IMR-90 (cell line): ENCODE data around the gene FCHO1. TPM values are rescaled to one million over a fixed set of nuclear protein-coding genes. Genes with fewer than 3 reads are reported as not detected.
A peak's percentile ranks its signal among the peaks of the same experiment; 100 is the strongest.

Source experiments
- ATAC-seq: fragments of 200-7000 bp; cut with Tn5 transposase; 2 replicates; pipeline ENCODE4 v1.9.1; 2020; ENCODE audit warnings: low read depth, mild to moderate bottlenecking, moderate library complexity
- BruUV-seq: library from RNA; stranded (reverse); fragments of 400-500 nt; replicated peaks from 2 replicates; lab custom pipeline; 2021; lab: Mats Ljungman, UMichigan
- CTCF ChIA-PET: fragments of 300-600 bp; formaldehyde crosslinking; extraction: SDS; loops from one replicate; lab custom pipeline; 2021; ENCODE audit warnings: antibody characterized with exemption; lab: Yijun Ruan, JAX
- POLR2A ChIA-PET: fragments of 300-600 bp; sonication (Branson Sonifier 250); formaldehyde crosslinking; loops from one replicate; lab custom pipeline; 2022; ENCODE audit warnings: antibody characterized with exemption; ENCODE audit not compliant: unreplicated experiment; lab: Charles Lee
- DNase-seq: peaks from one replicate; pipeline ENCODE4 v3.0.0; 2013
- H2AFZ ChIP-seq: replicated peaks from 2 replicates; pipeline ENCODE3; 2013; ENCODE audit warnings: low read length, mild to moderate bottlenecking; ENCODE audit not compliant: poor library complexity
- H2AK5ac ChIP-seq: 2 replicates; pipeline ENCODE4 v1.6.1; 2013; ENCODE audit warnings: low read depth, low read length, inconsistent platforms
- H2AK9ac ChIP-seq: replicated peaks from 2 replicates; pipeline ENCODE3; 2013; ENCODE audit warnings: mild to moderate bottlenecking, low read depth, low read length, moderate library complexity; ENCODE audit not compliant: poor library complexity
- H2BK120ac ChIP-seq: 2 replicates; pipeline ENCODE4 v1.6.1; 2013; ENCODE audit warnings: low read depth, low read length, inconsistent platforms
- H2BK15ac ChIP-seq: 3 replicates; pipeline ENCODE4 v1.6.1; 2013; ENCODE audit warnings: low read depth, low read length, inconsistent platforms
- H2BK20ac ChIP-seq: 2 replicates; pipeline ENCODE4 v1.6.1; 2013; ENCODE audit warnings: low read depth, mild to moderate bottlenecking, inconsistent platforms, low read length, moderate library complexity
- H2BK5ac ChIP-seq: 2 replicates; pipeline ENCODE4 v1.6.1; 2013; ENCODE audit warnings: mild to moderate bottlenecking, low read depth, low read length, inconsistent platforms; ENCODE audit not compliant: poor library complexity, severe bottlenecking
- H3K14ac ChIP-seq: replicated peaks from 2 replicates; pipeline ENCODE4 v1.6.1; 2013; ENCODE audit warnings: low read depth, low read length, inconsistent platforms
- H3K18ac ChIP-seq: 2 replicates; pipeline ENCODE4 v1.6.1; 2013; ENCODE audit warnings: low read depth, low read length, control low read depth
- H3K23ac ChIP-seq: 2 replicates; pipeline ENCODE4 v1.6.1; 2013; ENCODE audit warnings: low read depth, low read length, inconsistent platforms
- H3K27ac ChIP-seq: 2 replicates; pipeline ENCODE4 v1.5.1; 2013; ENCODE audit warnings: mild to moderate bottlenecking, control low read depth, low read length; ENCODE audit not compliant: insufficient read depth
- H3K27me3 ChIP-seq: 2 replicates; pipeline ENCODE4 v1.6.1; 2013; ENCODE audit warnings: low read length; ENCODE audit not compliant: control insufficient read depth, insufficient read depth
- H3K36me3 ChIP-seq: 2 replicates; pipeline ENCODE4 v1.6.1; 2013; ENCODE audit warnings: low read length, mixed read lengths; ENCODE audit not compliant: control insufficient read depth, insufficient read depth
- H3K4ac ChIP-seq: 2 replicates; pipeline ENCODE4 v1.6.1; 2013; ENCODE audit warnings: low read depth, low read length, inconsistent platforms
- H3K4me1 ChIP-seq: 2 replicates; pipeline ENCODE4 v1.6.1; 2013; ENCODE audit warnings: low read length, mixed read lengths; ENCODE audit not compliant: control insufficient read depth, insufficient read depth
- H3K4me2 ChIP-seq: 2 replicates; pipeline ENCODE4 v1.6.1; 2013; ENCODE audit warnings: low read depth, mild to moderate bottlenecking, control low read depth, low read length, moderate library complexity
- H3K4me3 ChIP-seq: 2 replicates; pipeline ENCODE4 v1.5.1; 2013; ENCODE audit warnings: low read depth, mild to moderate bottlenecking, control low read depth, low read length, moderate library complexity; ENCODE audit not compliant: insufficient read depth
- H3K56ac ChIP-seq: 2 replicates; pipeline ENCODE4 v1.6.1; 2013; ENCODE audit warnings: low read length, inconsistent platforms; ENCODE audit not compliant: insufficient read depth; ENCODE audit errors: extremely low read depth
- H3K79me1 ChIP-seq, 2 experiments: 2 replicates each; pipeline ENCODE4 v1.6.1; 2013; ENCODE audit warnings: low read length in 2 of 2, inconsistent platforms in 1 of 2, low read depth in 1 of 2
- H3K9ac ChIP-seq: 2 replicates; pipeline ENCODE4 v1.6.1; 2013; ENCODE audit warnings: low read depth, low read length, control low read depth
- H3K9me1 ChIP-seq: 2 replicates; pipeline ENCODE4 v1.6.1; 2013; ENCODE audit warnings: low read length, inconsistent platforms; ENCODE audit not compliant: insufficient read depth
- H3K9me3 ChIP-seq: 2 replicates; pipeline ENCODE4 v1.6.1; 2013; ENCODE audit warnings: low read length; ENCODE audit not compliant: control insufficient read depth, insufficient read depth
- H4K20me1 ChIP-seq: 2 replicates; pipeline ENCODE4 v1.6.1; 2013; ENCODE audit warnings: low read length, inconsistent platforms; ENCODE audit not compliant: insufficient read depth
- H4K5ac ChIP-seq: 2 replicates; pipeline ENCODE4 v1.6.1; 2013; ENCODE audit warnings: mild to moderate bottlenecking, low read depth, low read length, control low read depth
- H4K8ac ChIP-seq, 2 experiments: 2 replicates each; pipeline ENCODE4 v1.6.1; 2013; ENCODE audit warnings: low read depth in 2 of 2, low read length in 2 of 2, control low read depth in 1 of 2, inconsistent platforms in 1 of 2
- H4K91ac ChIP-seq: 2 replicates; pipeline ENCODE4 v1.6.1; 2013; ENCODE audit warnings: low read depth, low read length, inconsistent platforms; ENCODE audit not compliant: insufficient read depth
- MAZ ChIP-seq: IDR thresholded peaks from 2 replicates; pipeline ENCODE4 v1.6.1; 2012; ENCODE audit warnings: low read depth, mild to moderate bottlenecking, low read length, improper control_type of control experiment, moderate library complexity, borderline replicate concordance
- NFE2L2 ChIP-seq: fragments of 150-350 bp; IDR thresholded peaks from 2 replicates; pipeline ENCODE4 v1.6.1; 2016; ENCODE audit warnings: low read depth, mild to moderate bottlenecking, low read length
- RAD21 ChIP-seq: IDR thresholded peaks from 2 replicates; pipeline ENCODE4 v1.6.1; 2012; ENCODE audit warnings: low read length, improper control_type of control experiment
- RCOR1 ChIP-seq: IDR thresholded peaks from 2 replicates; pipeline ENCODE4 v1.6.1; 2012; ENCODE audit warnings: mild to moderate bottlenecking, low read length, improper control_type of control experiment; ENCODE audit not compliant: insufficient replicate concordance
- SMC3 ChIP-seq: fragments of 150-350 bp; IDR thresholded peaks from 2 replicates; pipeline ENCODE4 v1.6.1; 2016; ENCODE audit warnings: low read depth, mild to moderate bottlenecking, antibody characterized with exemption, low read length, moderate library complexity
- WGBS, 2 experiments: methylation state at CpG; one replicate each; pipeline versions ENCODE4 v1.1.5 to v1.1.7; 2013; ENCODE audit warnings: missing lambda C conversion rate in 2 of 2; ENCODE audit not compliant: insufficient read length in 1 of 2; ENCODE audit errors: extremely low coverage in 2 of 2; 5-methylcytosine and 5-hydroxymethylcytosine counted together
- dilution Hi-C: fragments of 300-500 bp; cut with HindIII; formaldehyde crosslinking; loops from one replicate; pipeline ENCODE4 v1.14.3; 2018; ENCODE audit warnings: low sequenced_read_pairs; ENCODE audit not compliant: unreplicated experiment
- in situ Hi-C: fragments of 300-500 bp; cut with MboI; formaldehyde crosslinking; loops from 3 replicates; pipeline ENCODE4 v1.14.3; 2019; ENCODE audit warnings: low sequenced_read_pairs, inconsistent platforms, mixed read lengths
- intact Hi-C: fragments of 100-400 bp; cut with micrococcal nuclease; formaldehyde crosslinking; loops from 2 replicates; pipeline ENCODE4 v1.10.0; 2022
- polyA plus RNA-seq, 3 experiments: library from polyadenylated mRNA; depleted of rRNA; stranded (reverse); fragments of >200 nt; gene quantifications; 2 replicates each; pipeline ENCODE4 v1.2.3, GENCODE V29; 2012; ENCODE audit warnings: low replicate concordance in 1 of 3
- total RNA-seq: library from RNA; depleted of rRNA; stranded (reverse); fragments of >200 nt; gene quantifications from 2 replicates; pipeline ENCODE4 v1.2.3, GENCODE V29; 2012
- TF ChIP-seq, protein P1 (sequence below): conservative IDR thresholded peaks from 2 replicates; pipeline ENCODE4 v1.5.1; 2012; ENCODE audit warnings: mild to moderate bottlenecking, low read depth, low read length, improper control_type of control experiment
- TF ChIP-seq, protein P2 (sequence below): fragments of 150-350 bp; IDR thresholded peaks from 2 replicates; pipeline ENCODE4 v1.6.1; 2017; ENCODE audit warnings: mild to moderate bottlenecking, antibody characterized with exemption, low read length, low read depth

FCHO1 gene
- total and polyA plus RNA-seq, 2 of the 4 experiments (the other 2 are of a cell fraction): 0.18 to 1.0 TPM

DNA sequence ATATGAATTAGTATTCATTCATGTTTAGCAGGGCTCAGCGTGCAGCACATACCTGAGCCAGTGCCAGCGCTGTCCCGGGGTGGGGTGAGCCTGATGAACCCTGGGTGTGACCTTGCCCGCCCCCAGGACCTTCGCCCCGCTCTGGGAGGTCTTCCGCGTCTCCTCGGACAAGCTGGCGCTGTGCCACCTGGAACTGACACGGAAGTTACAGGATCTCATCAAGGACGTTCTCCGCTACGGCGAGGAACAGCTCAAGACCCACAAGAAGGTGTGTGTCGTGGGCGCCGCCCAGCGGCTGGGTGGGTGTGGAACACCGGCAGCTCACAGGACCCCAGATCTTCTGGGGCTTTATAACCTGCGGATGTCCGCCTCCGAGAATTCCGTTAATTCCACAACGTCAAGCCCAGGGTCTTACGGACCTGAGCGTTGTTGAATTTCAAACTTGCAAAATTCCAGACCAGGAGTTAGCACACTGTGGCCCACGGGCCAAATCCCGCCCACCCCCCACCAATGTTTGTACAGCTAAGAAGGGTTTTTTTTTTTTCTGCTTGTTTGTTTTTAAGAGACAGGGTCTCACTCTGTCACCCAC, 15.4 kb downstream of the FCHO1 start:
- H2BK20ac ChIP-seq: no peak overlapping the region
- CTCF ChIA-PET: interaction anchor here (0.5 to 1.7 kb wide), 18 partner anchors 10 to 917 kb away, joined by 3 to 7 read pairs (median 3); partner anchors contain the start of gene PGLS
- no peaks in the 10 kb centered on the region for H3K4me1 ChIP-seq
- H3K79me1 ChIP-seq: no peaks in the 10 kb centered on the region
- H3K9me1 ChIP-seq: no peaks in the 10 kb centered on the region
- no peak overlapping the region for H3K14ac ChIP-seq
- 0 out of 4 replicates have a peak overlapping the region, but pooled peaks of 1 of the 2 experiments have one; percentile 58 for H4K8ac ChIP-seq
- H3K23ac ChIP-seq: peak overlapping the region; percentile 78; the same call in 1 of the 2 replicates
- H3K4ac ChIP-seq: no peak overlapping the region
- no peaks in the 10 kb centered on the region for H3K36me3 ChIP-seq
- 0 out of 2 replicates have a peak overlapping the region, but pooled peaks have one; percentile 31 for H3K9ac ChIP-seq
- no peak overlapping the region for H3K4me3 ChIP-seq
- dilution Hi-C loops: no loop called here
- H2BK120ac ChIP-seq: no peak overlapping the region
- no peak overlapping the region for H2AK5ac ChIP-seq
- POLR2A ChIA-PET: no interaction called here
- H2BK15ac ChIP-seq: no peak overlapping the region
- H3K56ac ChIP-seq: no peak overlapping the region
- no peak overlapping the region for H4K91ac ChIP-seq
- in situ Hi-C loops: no loop called here
- H4K5ac ChIP-seq: no peak overlapping the region
- H2AK9ac ChIP-seq: peak overlapping the region; percentile 89
- WGBS, 2 experiments: 5% methylated on average over 11 of the region's 29 CpGs; no CpG with 5 or more reads in 1 of the 2 experiments
- H3K27me3 ChIP-seq: peaks cover 3% of the 10 kb centered on the region; the same call in 1 of the 2 replicates
- TF ChIP-seq RCOR1 (no peak), RAD21 (peak; percentile 89), NFE2L2 (no peak), MAZ (no peak), SMC3 (peak; percentile 69)
- TF ChIP-seq, protein P1, sequence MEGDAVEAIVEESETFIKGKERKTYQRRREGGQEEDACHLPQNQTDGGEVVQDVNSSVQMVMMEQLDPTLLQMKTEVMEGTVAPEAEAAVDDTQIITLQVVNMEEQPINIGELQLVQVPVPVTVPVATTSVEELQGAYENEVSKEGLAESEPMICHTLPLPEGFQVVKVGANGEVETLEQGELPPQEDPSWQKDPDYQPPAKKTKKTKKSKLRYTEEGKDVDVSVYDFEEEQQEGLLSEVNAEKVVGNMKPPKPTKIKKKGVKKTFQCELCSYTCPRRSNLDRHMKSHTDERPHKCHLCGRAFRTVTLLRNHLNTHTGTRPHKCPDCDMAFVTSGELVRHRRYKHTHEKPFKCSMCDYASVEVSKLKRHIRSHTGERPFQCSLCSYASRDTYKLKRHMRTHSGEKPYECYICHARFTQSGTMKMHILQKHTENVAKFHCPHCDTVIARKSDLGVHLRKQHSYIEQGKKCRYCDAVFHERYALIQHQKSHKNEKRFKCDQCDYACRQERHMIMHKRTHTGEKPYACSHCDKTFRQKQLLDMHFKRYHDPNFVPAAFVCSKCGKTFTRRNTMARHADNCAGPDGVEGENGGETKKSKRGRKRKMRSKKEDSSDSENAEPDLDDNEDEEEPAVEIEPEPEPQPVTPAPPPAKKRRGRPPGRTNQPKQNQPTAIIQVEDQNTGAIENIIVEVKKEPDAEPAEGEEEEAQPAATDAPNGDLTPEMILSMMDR: peak; percentile 81
- TF ChIP-seq, protein P2, sequence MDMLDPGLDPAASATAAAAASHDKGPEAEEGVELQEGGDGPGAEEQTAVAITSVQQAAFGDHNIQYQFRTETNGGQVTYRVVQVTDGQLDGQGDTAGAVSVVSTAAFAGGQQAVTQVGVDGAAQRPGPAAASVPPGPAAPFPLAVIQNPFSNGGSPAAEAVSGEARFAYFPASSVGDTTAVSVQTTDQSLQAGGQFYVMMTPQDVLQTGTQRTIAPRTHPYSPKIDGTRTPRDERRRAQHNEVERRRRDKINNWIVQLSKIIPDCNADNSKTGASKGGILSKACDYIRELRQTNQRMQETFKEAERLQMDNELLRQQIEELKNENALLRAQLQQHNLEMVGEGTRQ: no peak
- intact Hi-C loops: loop anchor here (1.0 to 10.0 kb wide), 3 partner anchors 62 to 312 kb away; no protein-coding TSS in a partner anchor
- H3K27ac ChIP-seq: no peak overlapping the region
- no peak overlapping the region for H3K18ac ChIP-seq
- H3K4me2 ChIP-seq: peak overlapping the region; percentile 71
- no peak overlapping the region for H2BK5ac ChIP-seq
- BruUV-seq: no TSS peak
- H3K9me3 ChIP-seq: no peaks in the 10 kb centered on the region
- DNase-seq (peak; percentile 77), ATAC-seq (peak; percentile 97)
- no peaks in the 10 kb centered on the region for H4K20me1 ChIP-seq
- peak overlapping the region; percentile 93 for H2AFZ ChIP-seq
